Mesendoderm (in vitro differentiated cells): Measurements from ENCODE around the gene STX18.

Experiments
- DNase-seq: peaks from one replicate; pipeline ENCODE4 v3.0.0; 2013
- H2AK5ac ChIP-seq: 2 replicates; pipeline ENCODE4 v1.6.1; 2013; ENCODE audit warnings: low read length, inconsistent platforms
- H2BK120ac ChIP-seq: 2 replicates; pipeline ENCODE4 v1.6.1; 2013; ENCODE audit warnings: low read depth, mild to moderate bottlenecking, low read length, moderate library complexity, mixed read lengths
- H2BK15ac ChIP-seq: replicated peaks from 2 replicates; pipeline ENCODE4 v1.6.1; 2013; ENCODE audit warnings: low read depth, mild to moderate bottlenecking, moderate library complexity
- H2BK5ac ChIP-seq: 2 replicates; pipeline ENCODE4 v1.6.1; 2013; ENCODE audit warnings: low read length, inconsistent platforms
- H3K18ac ChIP-seq: 2 replicates; pipeline ENCODE4 v1.6.1; 2013; ENCODE audit warnings: mild to moderate bottlenecking, low read length, mixed read lengths
- H3K23ac ChIP-seq: one replicate; pipeline ENCODE4 v1.6.1; 2013; ENCODE audit warnings: low read length
- H3K27ac ChIP-seq: 2 replicates; pipeline ENCODE4 v1.5.1; 2013; ENCODE audit warnings: low read depth, mild to moderate bottlenecking, inconsistent platforms, low read length, moderate library complexity
- H3K27me3 ChIP-seq: 2 replicates; pipeline ENCODE4 v1.6.1; 2013; ENCODE audit warnings: low read length, control low read depth, mild to moderate bottlenecking, inconsistent platforms; ENCODE audit not compliant: insufficient read depth, poor library complexity
- H3K36me3 ChIP-seq: 2 replicates; pipeline ENCODE4 v1.6.1; 2013; ENCODE audit warnings: low read length, inconsistent platforms; ENCODE audit not compliant: control insufficient read depth, insufficient read depth
- H3K4ac ChIP-seq: one replicate; pipeline ENCODE4 v1.6.1; 2013; ENCODE audit warnings: low read depth, mild to moderate bottlenecking, low read length, moderate library complexity
- H3K4me1 ChIP-seq: 2 replicates; pipeline ENCODE4 v1.6.1; 2013; ENCODE audit warnings: low read depth, low read length, inconsistent platforms; ENCODE audit not compliant: control insufficient read depth
- H3K4me2 ChIP-seq: 2 replicates; pipeline ENCODE4 v1.6.1; 2013; ENCODE audit warnings: low read length
- H3K4me3 ChIP-seq: 2 replicates; pipeline ENCODE4 v1.5.1; 2013; ENCODE audit warnings: mild to moderate bottlenecking, low read length
- H3K56ac ChIP-seq: one replicate; pipeline ENCODE4 v1.6.1; 2013; ENCODE audit warnings: low read length
- H3K79me1 ChIP-seq: 2 replicates; pipeline ENCODE4 v1.6.1; 2013; ENCODE audit warnings: low read length, inconsistent platforms
- H3K79me2 ChIP-seq: 2 replicates; pipeline ENCODE4 v1.6.1; 2013; ENCODE audit warnings: mild to moderate bottlenecking, low read length; ENCODE audit not compliant: control insufficient read depth, insufficient read depth
- H3K9ac ChIP-seq: 2 replicates; pipeline ENCODE4 v1.6.1; 2013; ENCODE audit warnings: low read length, inconsistent platforms
- H4K5ac ChIP-seq: one replicate; pipeline ENCODE4 v1.6.1; 2013; ENCODE audit warnings: low read length
- H4K8ac ChIP-seq: one replicate; pipeline ENCODE4 v1.6.1; 2013; ENCODE audit warnings: low read depth, mild to moderate bottlenecking, control low read depth, low read length, moderate library complexity
- WGBS: extraction: QIAGEN DNeasy Blood & Tissue Kit; methylation state at CpG from one replicate; pipeline ENCODE4 v1.1.7; 2013; ENCODE audit warnings: low lambda C conversion rate, missing lambda C conversion rate; ENCODE audit not compliant: insufficient coverage; ENCODE audit errors: extremely low coverage; 5-methylcytosine and 5-hydroxymethylcytosine counted together

The STX18 gene

GRCh38 chr4:4433941-4434340, 107.9 kb downstream of the STX18 start:
- Histone ChIP-seq H3K9ac (no peak overlapping the region), H3K23ac (no peak overlapping the region), H3K56ac (no peak overlapping the region), H4K5ac (no peak overlapping the region), H3K4ac (no peak overlapping the region), H2BK15ac (no peak overlapping the region), H2AK5ac (no peak overlapping the region), H3K27me3 (no peaks in the 10 kb centered on the region), H3K4me3 (no peak overlapping the region), H2BK120ac (no peak overlapping the region), H3K79me2 (no peaks in the 10 kb centered on the region), H3K18ac (no peak overlapping the region), H4K8ac (no peak overlapping the region), H3K4me1 (no peaks in the 10 kb centered on the region), H3K36me3 (no peaks in the 10 kb centered on the region), H3K4me2 (no peak overlapping the region), H2BK5ac (no peak overlapping the region), H3K79me1 (no peaks in the 10 kb centered on the region), H3K27ac (no peak overlapping the region)
- no CpG with 5 or more reads among the region's 4 CpGs for WGBS
- DNase-seq, result no peak

DNA sequence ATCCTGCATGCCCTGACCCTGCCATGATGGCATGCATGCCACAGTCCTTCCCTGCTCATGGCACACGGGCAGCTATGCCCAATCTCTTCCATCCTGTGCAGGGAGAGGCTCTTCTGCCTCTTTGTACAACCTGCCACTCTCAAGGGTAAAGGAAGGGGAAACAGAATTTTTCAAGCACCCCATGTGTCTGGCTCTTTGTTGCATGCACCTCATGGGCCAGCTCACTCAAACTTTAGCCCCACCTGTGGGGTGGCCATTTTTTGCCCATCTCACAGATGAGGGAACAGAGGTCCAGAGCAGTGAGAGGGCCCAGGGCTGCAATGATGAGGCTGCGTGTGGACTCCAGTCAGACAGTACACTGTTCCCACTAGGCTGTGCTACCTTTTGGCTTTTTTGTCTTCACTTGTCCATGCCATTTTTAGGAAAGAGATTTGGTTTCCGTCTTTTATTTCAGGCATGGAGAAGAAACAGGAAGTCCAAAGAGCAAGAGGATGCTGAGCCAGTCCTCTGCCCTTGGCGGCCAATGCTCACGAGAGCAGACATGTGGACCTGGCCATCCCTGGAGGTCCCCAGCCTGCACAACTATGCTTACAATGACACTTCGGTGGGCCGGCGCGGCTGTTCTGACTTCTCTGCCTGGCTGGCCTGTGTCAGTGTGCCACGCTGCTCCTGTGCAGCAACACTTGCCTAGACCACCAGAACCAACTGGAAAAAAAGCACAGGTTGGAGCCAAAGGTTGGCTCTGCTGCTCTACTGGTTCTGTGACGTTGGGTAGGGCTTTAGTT, 109.3 kb downstream of the STX18 start:
- H3K23ac ChIP-seq, result no peak overlapping the region
- no peak overlapping the region for H3K27ac ChIP-seq
- no peak for DNase-seq
- H3K79me1 ChIP-seq, result no peaks in the 10 kb centered on the region
- H3K79me2 ChIP-seq, result no peaks in the 10 kb centered on the region
- no peak overlapping the region for H3K4ac ChIP-seq
- H3K36me3 ChIP-seq, result no peaks in the 10 kb centered on the region
- H2AK5ac ChIP-seq, result no peak overlapping the region
- H3K27me3 ChIP-seq, result no peaks in the 10 kb centered on the region
- no peak overlapping the region for H3K9ac ChIP-seq
- no peak overlapping the region for H4K8ac ChIP-seq
- H3K56ac ChIP-seq, result no peak overlapping the region
- no peak overlapping the region for H2BK5ac ChIP-seq
- H3K4me2 ChIP-seq, result no peak overlapping the region
- no peak overlapping the region for H3K4me3 ChIP-seq
- H3K4me1 ChIP-seq, result peaks cover 2% of the 10 kb centered on the region
- no peak overlapping the region for H2BK15ac ChIP-seq
- no peak overlapping the region for H4K5ac ChIP-seq
- no peak overlapping the region for H2BK120ac ChIP-seq
- no peak overlapping the region for H3K18ac ChIP-seq
- WGBS, result no CpG with 5 or more reads among the region's 11 CpGs

DNA sequence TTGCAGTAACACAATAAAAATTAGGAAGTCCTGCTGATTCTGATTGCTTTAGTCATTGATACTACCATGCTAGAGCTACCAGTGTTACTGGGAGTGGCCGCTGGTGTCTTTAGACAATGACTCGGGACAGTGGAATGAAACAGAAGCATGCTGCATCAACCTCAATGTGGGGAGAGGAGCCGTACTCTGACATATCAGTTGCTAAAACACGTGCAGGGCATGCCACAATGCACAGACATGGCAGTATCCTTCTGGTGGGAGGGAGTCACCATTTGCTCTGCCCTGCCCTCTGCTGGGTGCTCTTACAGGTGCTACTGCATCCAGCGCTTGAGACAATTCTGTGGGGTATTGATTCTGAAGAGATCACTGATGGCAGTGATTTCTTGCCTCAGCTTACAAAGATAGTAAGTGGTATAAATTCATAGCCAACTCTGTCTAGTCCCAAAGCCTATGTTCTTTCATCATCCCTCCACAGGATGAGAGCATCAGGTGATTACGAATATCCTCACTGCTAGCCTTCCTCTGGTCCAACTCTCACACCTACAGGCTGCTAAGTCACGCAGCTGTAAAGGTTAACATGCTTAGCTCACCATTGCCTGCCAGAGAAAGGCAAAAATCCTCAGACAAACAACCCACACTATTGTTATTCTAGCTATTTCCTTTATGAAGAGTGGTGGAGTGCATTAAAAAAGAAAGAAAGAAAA, 111.2 kb downstream of the STX18 start:
- Histone ChIP-seq H3K56ac (no peak overlapping the region), H3K79me1 (no peaks in the 10 kb centered on the region), H3K36me3 (no peaks in the 10 kb centered on the region), H3K4me3 (no peak overlapping the region), H3K79me2 (no peaks in the 10 kb centered on the region), H3K4me2 (no peak overlapping the region), H3K18ac (no peak overlapping the region), H3K9ac (no peak overlapping the region), H3K4ac (no peak overlapping the region), H3K4me1 (peaks cover 5% of the 10 kb centered on the region), H2AK5ac (no peak overlapping the region), H3K27me3 (no peaks in the 10 kb centered on the region), H2BK15ac (no peak overlapping the region), H2BK5ac (no peak overlapping the region), H4K5ac (no peak overlapping the region), H3K27ac (no peak overlapping the region), H2BK120ac (no peak overlapping the region), H4K8ac (no peak overlapping the region), H3K23ac (no peak overlapping the region)
- no CpG with 5 or more reads among the region's 7 CpGs for WGBS
- DNase-seq, result peak; percentile 84

- Histone ChIP-seq H2BK15ac (no peak overlapping the region), H3K4me1 (peaks cover 7% of the 10 kb centered on the region)
- DNase-seq, result no peak
Measured at GRCh38 chr4:4428966-4429875, 112.6 kb downstream of the STX18 start.

DNA sequence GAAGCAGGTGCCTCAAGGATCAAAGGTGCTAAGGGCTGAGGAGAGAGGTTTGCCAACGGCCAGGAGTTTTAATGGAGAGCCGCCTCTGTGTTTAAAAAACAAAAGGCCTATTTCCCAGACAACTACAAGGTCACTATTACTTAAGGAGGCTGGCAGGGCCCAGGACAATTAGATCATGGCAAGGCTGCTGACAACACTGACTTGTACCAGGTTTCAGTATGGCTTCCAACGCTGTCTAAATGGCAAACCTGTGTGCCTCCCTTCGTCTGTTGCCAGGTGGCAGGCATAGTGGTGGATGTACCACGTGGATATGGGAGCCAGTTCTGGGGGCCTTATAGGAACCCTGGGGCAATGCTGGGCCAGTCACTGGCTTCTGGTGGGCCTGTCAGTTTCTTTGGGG, 114.0 kb downstream of the STX18 start:
- Histone ChIP-seq H3K4me1 (peaks cover 7% of the 10 kb centered on the region), H3K4ac (no peak overlapping the region), H4K5ac (no peak overlapping the region), H2BK15ac (no peak overlapping the region), H3K27ac (no peak overlapping the region), H3K23ac (no peak overlapping the region), H2BK120ac (no peak overlapping the region), H3K79me1 (no peaks in the 10 kb centered on the region), H3K9ac (no peak overlapping the region), H4K8ac (no peak overlapping the region), H3K4me2 (no peak overlapping the region), H3K4me3 (no peak overlapping the region), H3K79me2 (no peaks in the 10 kb centered on the region), H2BK5ac (no peak overlapping the region), H3K27me3 (no peaks in the 10 kb centered on the region), H3K56ac (no peak overlapping the region), H2AK5ac (no peak overlapping the region), H3K36me3 (no peaks in the 10 kb centered on the region), H3K18ac (no peak overlapping the region)
- no peak for DNase-seq
- no CpG with 5 or more reads among the region's 5 CpGs for WGBS

More at GRCh38 chr4:4428966-4429875, 112.6 kb downstream of the STX18 start:
- no peak overlapping the region for H2AK5ac ChIP-seq
- no peaks in the 10 kb centered on the region for H3K79me1 ChIP-seq
- H3K27me3 ChIP-seq, result no peaks in the 10 kb centered on the region
- H4K5ac ChIP-seq, result no peak overlapping the region
- WGBS, result no CpG with 5 or more reads among the region's 10 CpGs
- H3K79me2 ChIP-seq, result no peaks in the 10 kb centered on the region
- H3K27ac ChIP-seq, result no peak overlapping the region
- H3K4me2 ChIP-seq, result no peak overlapping the region
- H2BK5ac ChIP-seq, result no peak overlapping the region
- H3K23ac ChIP-seq, result no peak overlapping the region
- H2BK120ac ChIP-seq, result no peak overlapping the region
- no peaks in the 10 kb centered on the region for H3K36me3 ChIP-seq
- no peak overlapping the region for H3K18ac ChIP-seq
- no peak overlapping the region for H3K4me3 ChIP-seq
- no peak overlapping the region for H4K8ac ChIP-seq
- no peak overlapping the region for H3K56ac ChIP-seq
- H3K9ac ChIP-seq, result no peak overlapping the region
- no peak overlapping the region for H3K4ac ChIP-seq
